Brain pericyte (primary cell): Measurements from ENCODE around the gene SPTBN1.

Experiments used
- DNase-seq: peaks from one replicate; pipeline ENCODE4 v3.0.0-alpha.2; 2012; ENCODE audit warnings: low read depth, low spot score

The SPTBN1 gene

DNA sequence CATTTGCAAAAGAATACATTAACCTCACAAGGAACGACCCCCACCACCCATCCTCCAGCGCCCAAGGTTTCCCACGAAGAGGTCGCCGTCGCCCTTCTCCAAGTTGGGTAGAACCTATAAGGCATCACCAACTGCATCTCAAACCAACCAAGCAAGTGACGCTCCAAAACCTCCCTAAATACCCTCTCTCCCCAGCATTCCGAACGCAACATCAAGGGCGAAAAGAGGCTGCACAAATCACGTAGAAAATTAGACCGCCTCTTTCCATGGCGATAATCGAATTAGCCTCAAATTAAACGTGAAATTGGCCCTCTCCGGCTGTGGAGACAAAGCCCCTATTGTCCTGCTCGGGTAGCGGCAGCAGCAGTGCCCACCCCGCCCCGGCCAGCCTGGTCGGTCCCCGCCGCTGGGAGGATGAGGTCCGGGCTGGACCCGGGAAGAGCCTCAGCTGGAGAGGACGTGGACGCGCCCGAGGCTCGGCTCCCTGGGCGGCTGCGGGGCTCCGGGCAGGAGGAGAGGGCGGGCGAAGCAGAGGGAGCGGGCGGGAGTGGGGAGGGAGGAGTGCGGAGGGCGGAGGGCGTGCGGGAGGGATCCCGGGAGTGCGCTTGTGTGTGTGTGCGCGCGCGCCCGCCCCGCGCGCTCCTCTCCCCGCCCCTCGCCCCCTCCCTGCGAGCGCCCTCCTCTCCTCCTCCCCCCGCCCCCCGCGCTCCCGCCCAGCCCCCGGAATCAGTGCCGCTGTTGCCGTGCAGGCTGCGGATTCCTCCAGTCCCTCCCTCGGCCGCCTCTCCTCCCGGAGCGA is at the start of gene SPTBN1:
SPTBN1 (plus strand) TSS at position 765 of the 799 bp plus-strand sequence. CDS start 70,092 bp downstream, outside the sequence.
- peak; percentile 53 for DNase-seq

DNA sequence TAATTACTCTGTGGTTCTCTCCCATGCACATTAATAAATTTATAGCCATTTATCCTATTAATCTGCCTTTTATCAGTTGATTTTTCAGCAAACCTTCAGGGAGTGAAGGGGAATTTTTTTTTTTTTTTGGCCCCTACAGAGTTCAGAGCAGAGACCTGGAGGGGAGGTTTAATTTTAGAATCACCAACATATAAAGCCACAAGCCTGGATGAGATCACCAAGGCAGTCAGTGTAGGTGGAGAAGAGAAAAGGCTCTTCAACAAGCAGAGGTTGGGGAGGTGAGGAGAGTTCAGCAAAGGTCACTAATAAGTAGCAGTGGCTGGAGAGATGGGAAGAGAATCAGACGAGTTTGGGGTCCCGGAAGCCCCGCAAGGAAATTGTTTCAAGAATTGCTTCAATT is 48.4 kb upstream of the SPTBN1 start:
- DNase-seq = no peak

DNA sequence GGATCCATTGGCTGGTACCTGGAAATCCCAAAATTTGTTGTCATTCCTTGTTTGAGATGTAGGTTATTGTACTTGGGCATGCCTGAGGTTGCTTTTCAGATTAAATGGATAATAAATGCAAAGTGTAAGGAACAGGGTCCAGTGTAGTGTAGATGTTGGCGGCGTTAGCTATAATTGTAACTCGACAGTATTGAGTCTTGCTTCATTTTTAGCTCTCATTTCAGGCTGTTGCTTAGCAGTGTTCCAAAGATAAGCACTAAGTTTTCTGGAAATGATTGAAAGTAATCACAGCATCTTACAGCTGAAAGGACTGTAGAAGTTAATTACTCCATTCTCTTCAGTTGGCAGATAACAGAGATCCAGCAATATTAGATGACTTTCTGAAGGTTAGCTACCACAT is 47.8 kb upstream of the SPTBN1 start:
- no peak for DNase-seq

DNA sequence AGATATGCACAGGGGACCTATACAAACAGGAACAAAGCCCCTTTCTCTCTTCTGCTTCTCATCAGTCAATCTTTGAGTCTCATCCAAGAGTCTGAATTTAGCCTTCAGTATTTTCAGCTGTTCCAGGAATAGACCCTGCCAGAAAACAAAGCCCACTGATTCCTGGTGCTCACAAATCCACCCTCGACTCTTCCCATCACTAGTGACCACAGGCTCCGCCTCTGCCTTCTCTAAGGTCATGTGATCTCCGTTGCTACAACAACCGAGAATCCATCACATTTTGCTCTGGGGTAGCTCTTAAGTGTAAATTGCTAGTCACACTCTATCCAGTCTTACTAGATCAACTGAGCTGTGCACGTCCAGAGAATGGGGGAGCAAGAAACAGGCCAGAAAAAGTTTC is 46.4 kb upstream of the SPTBN1 start:
- DNase-seq = no peak

DNA sequence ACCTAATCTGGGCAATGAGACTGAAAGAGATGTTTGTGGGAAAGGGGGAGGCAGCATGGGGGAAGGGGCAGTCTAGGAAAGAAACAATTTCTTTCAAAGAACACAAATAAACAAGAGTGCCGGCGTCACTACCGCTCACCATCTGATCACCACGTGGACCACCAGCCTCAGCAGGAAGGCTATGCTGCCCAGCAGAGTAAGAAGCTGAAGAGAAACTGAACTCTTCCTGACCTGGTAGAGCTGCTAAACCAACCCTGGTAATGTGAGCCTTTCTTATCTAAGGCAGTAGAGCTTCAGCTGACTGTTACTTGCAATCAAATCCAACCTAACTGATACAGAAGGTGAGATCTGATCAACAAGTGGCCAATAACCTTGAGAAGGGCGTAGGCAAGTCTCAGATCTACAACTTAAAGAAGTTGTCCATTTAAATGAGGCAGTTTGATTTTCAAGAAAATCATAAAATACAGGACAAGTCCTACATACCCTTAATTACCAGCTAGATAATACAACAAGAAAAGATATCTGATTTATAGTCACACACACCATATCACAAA is 44.2 kb upstream of the SPTBN1 start:
- peak; percentile 82 for DNase-seq

DNA sequence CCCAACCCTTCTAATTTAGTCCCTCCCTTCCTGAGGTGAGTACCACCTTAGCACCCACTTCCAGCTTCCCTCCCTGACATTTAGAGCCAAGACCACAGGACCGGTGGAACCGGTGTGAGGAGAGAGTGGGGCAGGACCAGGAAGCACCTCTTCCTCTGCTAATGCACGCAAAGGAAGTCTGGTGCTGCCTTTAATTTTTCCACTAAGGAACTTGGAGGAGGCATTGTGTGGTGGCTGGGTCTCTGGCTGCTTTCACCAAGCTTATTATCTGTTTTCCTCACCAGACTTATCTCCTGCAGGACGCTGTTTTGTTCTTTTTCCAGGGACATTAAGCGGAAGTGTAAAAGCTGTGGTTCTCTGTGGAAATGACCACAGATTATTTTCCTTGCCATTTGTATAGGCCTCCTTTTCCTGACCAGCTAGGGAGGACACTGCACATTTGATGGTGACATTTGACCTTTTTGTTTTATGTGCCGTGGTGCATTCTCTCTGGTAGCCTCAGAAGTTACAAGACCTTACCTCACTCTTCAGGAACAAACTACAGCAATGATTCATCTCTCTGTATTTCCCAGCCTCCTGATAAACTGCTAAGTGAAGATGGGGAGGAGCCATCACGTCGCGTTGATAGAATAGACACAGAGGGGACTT is 39.8 kb upstream of the SPTBN1 start:
- DNase-seq = no peak

DNA sequence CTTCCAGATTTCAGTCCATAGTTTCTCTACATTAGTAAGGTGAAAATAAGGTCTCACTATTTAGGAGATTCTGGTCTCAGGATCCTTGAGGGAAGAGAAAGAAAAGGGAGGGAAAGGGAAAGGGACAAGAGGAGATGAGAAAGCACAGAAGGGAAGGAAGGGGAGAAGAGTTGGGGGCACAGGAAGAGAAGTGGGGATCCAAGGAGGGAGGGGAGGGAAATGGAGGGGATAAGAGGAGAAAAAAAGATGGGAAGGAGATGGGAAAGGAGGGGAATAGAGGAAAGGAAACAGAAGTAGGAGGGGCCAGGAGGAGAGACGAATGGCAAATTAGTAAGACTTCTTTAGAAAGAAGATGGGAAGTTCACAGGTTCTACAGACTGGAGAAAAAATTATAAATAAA is 39.2 kb upstream of the SPTBN1 start:
- no peak for DNase-seq

DNA sequence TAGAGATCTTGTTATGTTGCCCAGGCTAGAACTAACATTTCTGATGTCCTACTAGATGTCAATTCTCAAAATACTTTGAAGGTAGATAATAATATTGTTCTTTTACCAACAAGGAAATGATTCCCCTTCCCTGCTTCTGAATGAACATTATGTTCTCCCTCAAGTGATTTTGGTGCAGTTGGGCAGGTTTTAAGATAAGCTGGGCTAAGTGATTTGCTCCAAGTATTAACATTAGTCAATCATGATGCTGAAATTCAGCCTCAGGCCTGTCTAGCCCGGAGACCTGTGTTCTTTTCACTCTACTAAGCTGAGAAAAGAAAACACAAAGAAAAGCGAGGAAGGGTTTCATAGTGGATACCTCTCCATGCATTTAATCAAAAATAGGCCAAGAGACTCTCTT is 38.5 kb upstream of the SPTBN1 start:
- DNase-seq = no peak

DNA sequence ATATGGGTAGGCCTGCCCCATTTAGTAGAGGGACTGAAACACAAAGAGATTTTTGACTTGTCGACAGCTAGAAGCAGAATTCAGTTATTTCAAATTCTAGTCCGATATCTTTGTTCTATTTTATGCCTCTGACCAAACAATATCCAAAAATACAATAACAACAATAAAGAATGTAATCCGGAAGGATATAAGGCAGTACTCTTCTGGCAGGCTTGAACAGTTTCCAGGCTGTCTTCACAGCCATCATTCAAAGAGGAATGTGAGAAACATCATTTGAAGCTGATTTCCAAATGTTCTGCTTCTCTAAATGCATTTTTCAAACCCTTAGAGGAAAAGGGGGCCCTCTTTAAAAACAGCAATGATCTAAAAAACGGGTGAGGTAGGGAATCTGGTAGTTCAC is 36.7 kb upstream of the SPTBN1 start:
- no peak for DNase-seq

DNA sequence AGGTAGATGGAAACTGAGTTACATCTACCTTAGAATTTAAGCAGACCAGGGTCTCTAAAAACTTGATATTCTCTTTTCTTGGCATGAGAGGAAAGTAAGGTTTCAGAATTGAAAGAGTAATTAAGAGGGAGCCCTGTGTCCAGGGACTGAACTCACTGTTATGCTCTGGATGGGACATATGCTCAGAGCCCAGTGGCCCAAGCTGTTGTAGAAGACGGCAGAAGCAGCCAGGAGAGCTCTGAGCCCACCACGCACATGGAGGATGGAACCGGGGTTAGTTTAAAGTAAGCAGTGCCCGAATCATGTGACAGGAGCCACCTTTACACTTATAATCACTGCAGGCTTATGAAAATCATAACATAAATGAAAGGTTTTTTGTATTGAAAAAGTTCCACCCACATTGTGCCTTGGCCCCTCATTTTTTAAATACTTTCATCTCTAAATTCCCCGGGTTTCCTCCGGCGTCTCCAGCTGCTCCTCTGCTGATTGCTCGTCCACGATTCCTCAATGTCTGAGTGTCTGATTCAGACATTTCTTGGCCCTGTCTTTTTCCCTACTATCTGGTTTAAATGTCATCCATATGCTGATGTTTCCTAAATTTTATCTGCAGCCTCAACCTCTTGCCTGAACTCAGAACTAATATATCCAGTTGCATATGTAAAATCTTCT is 36.1 kb upstream of the SPTBN1 start:
- no peak for DNase-seq

DNA sequence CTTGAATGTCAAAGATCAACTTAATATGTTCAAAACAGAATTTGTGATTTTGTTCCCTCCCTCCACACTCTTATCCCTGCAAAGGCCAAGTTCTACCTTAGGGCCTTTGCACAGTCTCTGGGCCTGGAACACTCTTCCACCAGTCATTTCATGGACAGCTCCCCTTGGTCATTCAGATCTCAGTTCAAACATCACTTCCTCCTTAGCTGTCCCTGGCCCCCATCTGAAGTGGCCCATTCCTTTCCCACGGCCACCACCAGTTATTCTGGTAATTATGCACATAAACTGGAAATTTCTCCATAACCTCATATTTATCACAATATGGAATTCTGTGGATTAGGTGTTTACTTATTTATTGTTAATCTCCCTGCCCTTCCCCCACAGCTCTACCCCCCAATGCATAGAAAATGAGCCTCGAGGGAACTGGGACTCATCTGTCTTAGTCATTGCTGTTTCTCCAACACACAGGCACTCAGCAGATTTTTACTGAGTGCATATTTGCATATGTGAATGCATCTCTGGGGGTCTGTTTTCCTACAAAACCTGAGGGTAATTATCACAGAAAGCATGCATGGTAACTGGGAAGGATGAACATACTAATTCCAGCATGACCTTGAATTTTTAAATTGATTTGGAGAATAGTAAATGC is 35.5 kb upstream of the SPTBN1 start:
- DNase-seq = no peak

DNA sequence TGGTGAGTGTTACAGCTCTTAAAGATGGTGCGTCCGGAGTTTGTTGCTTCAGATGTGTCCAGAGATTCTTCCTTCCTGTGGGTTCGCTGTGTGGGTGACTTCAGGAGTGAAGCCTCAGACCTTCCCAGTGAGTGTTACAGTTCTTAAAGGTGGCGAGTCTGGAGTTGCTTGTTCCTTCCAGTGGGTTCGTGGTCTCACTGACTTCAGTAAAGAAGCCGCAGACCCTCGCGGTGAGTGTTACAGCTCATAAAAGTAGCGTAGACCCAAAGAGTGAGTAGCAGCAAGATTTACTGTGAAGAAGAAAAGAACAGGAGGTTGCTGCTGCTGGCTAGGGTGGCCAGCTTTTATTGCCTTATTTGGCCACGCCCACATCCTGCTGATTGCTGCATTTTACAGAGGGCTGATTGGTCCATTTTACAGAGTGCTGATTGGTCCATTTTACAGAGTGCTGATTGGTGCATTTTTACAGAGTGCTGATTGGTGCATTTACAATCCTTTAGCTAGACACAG is 34.0 kb upstream of the SPTBN1 start:
- no peak for DNase-seq

DNA sequence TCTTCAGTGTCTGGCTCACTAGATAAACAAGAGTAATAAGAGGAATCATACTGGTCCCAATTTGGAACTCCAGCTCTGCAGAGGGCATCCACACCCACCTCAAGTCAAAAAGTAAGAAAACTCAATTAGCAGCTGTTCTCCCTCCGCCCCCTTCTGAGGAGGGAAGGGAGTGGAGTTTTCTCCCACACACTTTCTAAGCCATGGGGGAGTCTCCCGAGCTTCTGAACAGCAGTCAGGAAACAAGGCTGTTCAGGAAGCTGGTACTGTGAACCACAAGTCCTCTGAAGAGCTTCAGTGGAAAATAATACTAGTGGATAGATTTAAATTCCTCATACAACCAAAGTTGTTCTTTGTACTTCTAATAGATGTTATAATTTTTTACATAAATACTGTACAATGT is 32.9 kb upstream of the SPTBN1 start:
- DNase-seq = no peak

DNA sequence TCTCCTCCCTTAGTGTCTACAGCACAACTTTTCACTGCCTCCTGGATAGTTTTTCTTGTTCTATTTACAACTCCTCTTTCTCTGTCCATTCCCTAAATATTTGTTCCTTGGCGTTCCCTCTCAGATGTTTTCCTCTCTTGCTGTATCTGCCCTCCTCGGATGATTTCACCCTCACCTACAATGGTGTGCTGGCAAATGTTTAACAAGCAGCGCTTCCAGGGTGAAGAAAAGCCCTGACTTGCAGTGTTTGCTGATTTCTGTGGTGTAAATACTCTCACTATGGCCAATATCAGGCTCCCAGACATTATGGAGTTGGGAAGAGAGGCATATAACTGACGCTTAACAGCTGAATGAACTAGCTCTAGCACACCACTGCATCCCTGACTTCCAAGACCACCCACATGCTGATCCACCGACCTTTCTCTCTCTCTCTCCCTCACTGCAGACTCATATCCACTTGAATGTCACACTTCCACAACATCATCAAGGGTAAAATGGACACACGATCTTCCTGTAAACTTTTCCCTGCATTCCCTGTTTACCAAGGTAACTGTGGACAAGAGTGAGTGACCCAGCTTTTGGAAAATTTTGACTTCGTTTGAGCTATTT is 31.5 kb upstream of the SPTBN1 start:
- DNase-seq = no peak

DNA sequence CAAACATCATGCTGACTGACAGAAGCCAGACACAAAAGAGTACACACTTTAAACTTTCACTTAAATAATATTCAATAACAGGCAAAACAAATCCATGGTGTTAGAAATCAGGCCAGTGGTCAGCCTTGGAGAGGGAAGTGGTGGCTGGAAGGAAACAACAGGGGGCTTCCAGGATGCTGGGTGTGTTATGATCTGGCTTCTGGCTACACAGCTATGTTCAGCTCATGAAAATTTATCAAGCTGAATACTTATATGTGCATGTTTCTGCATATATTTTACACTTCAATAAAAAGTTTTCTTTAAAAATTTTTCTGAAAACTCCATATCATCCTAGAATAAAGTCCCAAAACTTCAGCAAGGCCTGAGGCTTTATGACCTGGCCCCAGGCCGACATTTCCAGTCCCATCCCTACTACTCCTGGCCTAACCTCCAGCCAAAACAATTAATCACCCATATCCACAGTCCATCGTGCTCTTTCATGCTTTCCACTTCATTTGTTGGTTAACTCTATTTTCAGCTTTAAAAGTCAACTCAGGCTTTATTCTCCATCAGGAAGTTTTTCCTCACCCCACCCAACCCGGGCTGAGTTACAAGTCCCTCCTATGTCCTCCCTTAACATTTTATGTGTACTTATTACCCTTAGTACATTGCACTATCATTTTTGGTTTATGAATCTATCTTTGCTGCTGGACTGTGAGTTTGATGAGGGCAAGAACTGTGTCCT is 27.9 kb upstream of the SPTBN1 start:
- DNase-seq = no peak

DNA sequence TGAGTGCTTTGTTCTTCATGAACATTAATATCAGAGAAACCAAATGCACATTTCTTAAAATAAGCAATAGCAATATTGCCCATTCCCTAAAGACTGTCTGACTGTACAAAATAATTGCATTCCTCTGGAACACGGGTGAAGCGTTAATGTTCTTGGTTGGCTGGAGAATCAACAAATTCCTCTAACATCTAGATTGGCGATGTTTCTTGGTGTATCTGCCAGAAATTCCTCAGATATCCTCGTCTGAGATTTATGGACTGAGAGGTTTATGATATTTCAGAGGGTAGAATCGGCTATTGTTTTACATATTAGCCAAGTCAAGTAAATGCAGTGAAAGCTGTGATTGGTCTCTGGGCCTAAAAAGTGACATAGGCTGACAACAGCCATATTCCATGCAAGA is 27.1 kb upstream of the SPTBN1 start:
- DNase-seq = no peak

DNA sequence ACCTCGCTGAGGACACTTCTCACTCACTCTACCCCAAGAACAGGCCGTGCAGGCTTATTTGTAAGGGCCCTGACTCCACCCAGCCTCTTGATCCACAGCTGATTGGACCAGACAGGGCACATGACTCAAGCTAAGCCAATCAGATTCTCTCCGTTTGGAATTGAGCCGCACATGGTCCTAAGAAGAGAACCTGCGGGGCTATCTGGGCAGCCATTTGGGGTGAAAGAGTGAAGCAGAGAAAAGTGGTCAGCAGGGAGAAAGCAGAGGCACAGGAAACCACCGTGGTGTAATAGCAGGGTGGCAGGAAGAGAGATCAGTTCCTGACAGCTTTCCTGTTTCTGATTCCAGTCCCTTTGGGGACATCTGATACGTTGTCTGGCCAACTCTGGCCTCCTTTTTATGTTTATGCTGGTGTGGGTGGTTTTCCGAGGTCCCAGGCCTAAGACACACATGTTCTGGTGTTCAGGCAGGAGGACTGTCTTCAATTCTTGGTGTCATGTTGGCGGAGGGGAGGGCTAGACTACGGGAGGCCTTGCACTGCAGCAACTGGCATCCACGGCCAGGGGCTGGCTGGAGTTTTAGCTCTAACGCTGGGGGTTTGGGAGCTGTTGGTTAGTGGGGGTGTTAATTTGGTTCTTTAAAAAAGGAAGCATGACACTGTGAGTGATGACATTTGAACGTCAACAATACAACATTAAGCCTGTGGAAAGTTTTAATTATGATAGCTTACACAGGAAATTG is 26.1 kb upstream of the SPTBN1 start:
- DNase-seq = no peak

DNA sequence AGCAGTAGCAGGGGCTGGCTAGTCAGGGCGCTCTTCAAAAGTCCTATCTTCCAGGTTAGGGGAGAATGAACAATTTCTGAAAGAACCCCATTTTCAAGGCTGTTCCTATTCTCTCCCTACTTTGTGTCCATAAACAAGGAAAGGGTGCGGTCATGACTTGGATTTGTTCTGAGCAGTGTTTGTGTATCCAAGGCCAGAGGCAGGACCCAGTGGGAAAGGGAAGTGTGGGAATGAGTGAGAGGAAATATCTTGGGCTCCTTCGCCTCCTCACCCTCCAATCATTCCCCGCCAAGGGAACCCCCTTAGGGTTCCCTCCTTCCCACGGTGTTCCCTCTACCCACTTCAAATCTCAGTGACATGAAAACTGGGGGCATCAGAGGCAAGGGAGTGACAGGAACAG is 25.5 kb upstream of the SPTBN1 start:
- no peak for DNase-seq

DNA sequence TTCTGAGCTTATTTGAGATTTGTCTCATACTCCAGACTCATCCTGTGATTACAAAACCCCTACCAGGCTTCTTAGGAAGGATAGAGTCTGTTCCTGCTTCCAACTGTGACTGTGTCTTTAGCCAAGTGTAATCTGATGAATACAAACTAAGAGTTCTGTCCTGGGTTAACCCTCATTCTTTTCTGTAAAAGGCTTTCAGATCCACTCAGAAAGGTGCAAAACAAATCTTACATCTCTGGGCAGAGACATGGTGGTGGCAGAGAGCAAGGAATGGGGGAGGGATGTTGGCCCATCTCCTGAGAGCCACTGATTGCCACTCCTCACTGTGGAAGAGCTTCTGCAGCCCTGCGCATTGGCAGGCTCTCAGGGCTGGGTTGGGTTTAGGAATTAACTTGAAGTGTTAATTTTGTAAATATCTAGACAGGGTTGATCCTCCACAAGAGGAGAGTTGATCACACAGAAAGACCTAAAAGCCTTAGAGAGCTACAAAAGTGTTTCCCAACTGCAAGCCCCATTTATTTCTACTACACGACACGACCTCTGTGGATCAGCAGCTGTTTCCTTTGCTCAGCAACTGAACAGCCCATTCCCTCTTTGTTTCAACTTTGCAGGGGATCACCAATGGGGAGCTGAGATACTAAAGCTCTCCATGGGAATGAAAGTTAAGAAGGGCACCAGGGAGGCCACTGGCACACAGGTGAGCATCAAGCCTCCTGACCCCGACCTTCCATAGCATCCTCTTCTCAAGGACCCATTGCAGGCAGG is 23.7 kb upstream of the SPTBN1 start:
- peak; percentile 25 for DNase-seq
